ENCODE measurements around the gene SPSB3.

Gene SPSB3

DNA sequence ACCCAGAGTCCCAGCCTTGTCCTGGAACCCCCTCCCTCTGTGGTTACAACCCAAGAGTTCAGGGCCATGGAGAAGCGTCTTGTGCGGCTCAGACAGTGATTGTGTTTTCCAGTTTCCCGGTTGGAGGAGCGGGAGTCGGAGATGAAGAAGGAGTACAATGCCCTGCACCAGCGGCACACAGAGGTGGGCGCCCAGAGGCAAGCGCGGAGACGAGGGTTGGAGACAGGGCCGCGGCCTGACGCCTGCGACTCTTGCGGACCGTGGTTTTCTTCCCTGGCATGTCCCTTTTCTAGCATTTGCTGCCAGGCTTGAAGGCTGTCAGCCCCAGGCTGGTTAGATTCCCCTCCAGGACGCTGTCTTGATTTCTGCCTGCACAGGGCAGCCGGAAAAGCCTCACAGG is 53.3 kb downstream of the SPSB3 start:
- no peak for DNase-seq
- in situ Hi-C loops (cut with MboI; ENCODE audit: low pct_unique_long_range_greater_than_20kb, low sequenced_read_pairs): no loop called here

DNA sequence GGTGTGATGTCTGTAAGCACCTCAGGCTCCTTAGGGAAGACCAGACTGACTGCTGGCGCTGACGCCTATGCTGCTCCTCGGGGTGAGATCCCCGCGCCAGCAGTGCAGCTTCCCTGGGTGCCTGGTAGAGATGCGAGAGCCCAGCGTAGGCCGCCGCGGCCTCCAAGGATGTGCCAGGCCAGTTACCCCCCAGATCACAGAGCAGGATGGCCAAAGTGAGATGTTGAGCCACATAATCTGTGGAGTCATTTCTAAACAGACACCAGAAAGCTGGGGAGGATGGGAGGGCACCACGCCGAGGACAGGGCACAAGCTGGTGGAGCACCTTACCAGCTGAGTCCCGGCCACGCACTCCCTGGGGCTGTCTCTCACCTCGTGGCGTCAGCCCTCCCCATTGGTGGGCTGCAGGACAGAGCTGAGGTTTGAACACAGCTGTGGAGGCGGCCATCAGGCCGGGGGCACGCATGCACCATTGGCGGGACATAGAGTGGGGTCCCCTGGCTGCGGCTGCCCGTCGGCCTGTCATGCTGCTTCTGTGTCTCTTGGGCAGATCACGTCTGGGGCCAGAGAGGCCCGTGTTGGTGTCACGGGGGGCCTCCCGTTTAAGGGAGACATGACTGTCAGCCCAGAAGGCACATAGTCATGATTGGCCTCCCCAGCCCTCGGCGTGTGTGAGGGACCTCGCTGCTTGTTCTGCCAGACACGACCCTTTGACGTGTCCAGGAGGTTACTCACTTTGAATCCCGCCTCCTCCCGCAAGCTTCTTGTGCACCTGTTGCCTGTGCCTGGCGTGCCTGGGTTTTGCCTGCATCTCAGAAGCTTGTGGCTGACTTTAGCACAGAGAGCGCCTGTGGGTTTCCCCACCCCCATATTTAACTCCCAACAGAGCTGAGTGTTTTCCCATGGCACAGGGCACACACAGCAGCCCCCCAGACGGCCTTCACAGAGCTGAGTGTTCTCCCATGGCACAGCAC is 54.4 kb downstream of the SPSB3 start:
- no peak for DNase-seq
- in situ Hi-C loops (cut with MboI; ENCODE audit: low pct_unique_long_range_greater_than_20kb, low sequenced_read_pairs): no loop called here
